AG04450 (cell line): ENCODE data around the gene HSH2D. TPM values are rescaled to one million over a fixed set of nuclear protein-coding genes. Genes with fewer than 3 reads are reported as not detected.
"Not testable (repeated sequence)": the region's sequence is repeated elsewhere in the genome, so short reads cannot be mapped to it uniquely, and the experiment has no call there.

Source experiments
- CTCF ChIA-PET: fragments of 300-600, 350-600 bp; formaldehyde crosslinking; extraction: SDS; loops from one replicate; lab custom pipeline; 2022; ENCODE audit warnings: antibody characterized with exemption, inconsistent platforms; lab: Charles Lee
- POLR2A ChIA-PET: fragments of 350-600 bp; formaldehyde crosslinking; extraction: SDS; loops from one replicate; lab custom pipeline; 2021; ENCODE audit warnings: antibody characterized with exemption, inconsistent platforms; lab: Yijun Ruan, JAX
- DNase-seq: peaks from one replicate; pipeline ENCODE4 v3.0.0-alpha.2; 2011; ENCODE audit warnings: low read depth, low spot score
- H3K27ac ChIP-seq: one replicate; pipeline ENCODE4 v1.5.1; 2012; ENCODE audit warnings: low read depth, low read length, control low read depth
- H3K27me3 ChIP-seq: one replicate; pipeline ENCODE4 v1.6.0; 2012; ENCODE audit warnings: low read length; ENCODE audit not compliant: control insufficient read depth, insufficient read depth
- H3K4me3 ChIP-seq: 2 replicates; pipeline ENCODE4 v1.5.1; 2011; ENCODE audit warnings: mild to moderate bottlenecking, low read depth, low read length, control low read depth
- H3K9me3 ChIP-seq: 2 replicates; pipeline ENCODE4 v1.5.1; 2012; ENCODE audit warnings: low read length; ENCODE audit not compliant: control insufficient read depth, insufficient read depth
- polyA plus RNA-seq: library from polyadenylated mRNA; depleted of rRNA; stranded (reverse); fragments of >200 nt; gene quantifications from 2 replicates; pipeline ENCODE4 v1.2.3, GENCODE V29; 2011
- TF ChIP-seq, protein P1 (sequence below): IDR thresholded peaks from 2 replicates; pipeline ENCODE4 v1.5.1; 2011; ENCODE audit warnings: low read depth, low read length, control low read depth, inconsistent platforms

HSH2D gene
- polyA plus RNA-seq, 1 experiment = not detected

DNA sequence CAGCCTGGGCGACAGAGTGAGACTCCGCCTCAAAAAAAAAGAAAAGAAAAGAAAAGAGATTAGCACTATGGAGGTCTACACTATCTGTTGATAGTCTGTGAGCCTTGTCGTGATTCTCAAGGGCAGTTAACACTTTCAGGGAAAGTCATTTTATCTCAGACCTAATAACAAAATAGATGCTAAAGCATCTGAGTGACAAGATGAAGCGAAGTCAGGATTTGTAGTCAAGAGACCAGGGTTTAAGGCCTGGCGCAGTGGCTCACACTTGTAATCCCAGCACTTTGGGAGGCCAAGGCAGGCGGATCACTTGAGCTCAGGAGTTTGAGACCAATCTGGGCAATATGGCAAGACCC lies 45.1 kb upstream of the HSH2D start:
- CTCF ChIA-PET = interaction anchor here (4.7 kb wide), 1 partner anchor 13 kb away, joined by 26 read pairs; the partner anchor contains the start of gene RAB8A
- POLR2A ChIA-PET = no interaction called here

DNA sequence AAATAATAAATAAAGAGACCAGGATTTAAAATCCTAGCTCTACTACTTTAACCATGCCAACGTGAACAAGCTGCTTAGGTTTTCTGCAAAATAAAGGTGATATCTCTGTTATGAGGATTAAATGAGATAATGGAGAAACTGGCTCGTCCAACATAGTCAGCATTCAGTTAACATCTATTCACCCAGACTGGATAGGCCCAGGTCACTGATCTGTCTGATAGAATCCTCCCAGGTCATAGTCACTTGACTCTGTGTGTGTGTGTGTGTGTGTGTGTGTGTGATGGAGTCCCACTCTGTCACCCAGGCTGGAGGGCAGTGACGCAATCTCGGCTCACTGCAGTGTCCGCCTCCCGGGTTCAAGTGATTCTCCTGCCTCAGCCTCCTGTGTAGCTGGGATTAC lies 44.7 kb upstream of the HSH2D start:
- POLR2A ChIA-PET = no interaction called here
- H3K9me3 ChIP-seq = no peaks in the 10 kb centered on the region
- no peak for DNase-seq
- no peaks in the 10 kb centered on the region for H3K27me3 ChIP-seq
- no peak overlapping the region for H3K4me3 ChIP-seq
- TF ChIP-seq, protein P1, sequence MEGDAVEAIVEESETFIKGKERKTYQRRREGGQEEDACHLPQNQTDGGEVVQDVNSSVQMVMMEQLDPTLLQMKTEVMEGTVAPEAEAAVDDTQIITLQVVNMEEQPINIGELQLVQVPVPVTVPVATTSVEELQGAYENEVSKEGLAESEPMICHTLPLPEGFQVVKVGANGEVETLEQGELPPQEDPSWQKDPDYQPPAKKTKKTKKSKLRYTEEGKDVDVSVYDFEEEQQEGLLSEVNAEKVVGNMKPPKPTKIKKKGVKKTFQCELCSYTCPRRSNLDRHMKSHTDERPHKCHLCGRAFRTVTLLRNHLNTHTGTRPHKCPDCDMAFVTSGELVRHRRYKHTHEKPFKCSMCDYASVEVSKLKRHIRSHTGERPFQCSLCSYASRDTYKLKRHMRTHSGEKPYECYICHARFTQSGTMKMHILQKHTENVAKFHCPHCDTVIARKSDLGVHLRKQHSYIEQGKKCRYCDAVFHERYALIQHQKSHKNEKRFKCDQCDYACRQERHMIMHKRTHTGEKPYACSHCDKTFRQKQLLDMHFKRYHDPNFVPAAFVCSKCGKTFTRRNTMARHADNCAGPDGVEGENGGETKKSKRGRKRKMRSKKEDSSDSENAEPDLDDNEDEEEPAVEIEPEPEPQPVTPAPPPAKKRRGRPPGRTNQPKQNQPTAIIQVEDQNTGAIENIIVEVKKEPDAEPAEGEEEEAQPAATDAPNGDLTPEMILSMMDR = no peak
- CTCF ChIA-PET = interaction anchor here (4.7 kb wide), 1 partner anchor 12 kb away, joined by 26 read pairs; the partner anchor contains the start of gene RAB8A
- no peak overlapping the region for H3K27ac ChIP-seq

More for the DNA sequence above, 45.1 kb upstream of the HSH2D start:
- Histone ChIP-seq H3K27ac (no peak overlapping the region), H3K9me3 (no peaks in the 10 kb centered on the region), H3K4me3 (no peak overlapping the region), H3K27me3 (no peaks in the 10 kb centered on the region)
- TF ChIP-seq, protein P1 = no peak
- no peak for DNase-seq

DNA sequence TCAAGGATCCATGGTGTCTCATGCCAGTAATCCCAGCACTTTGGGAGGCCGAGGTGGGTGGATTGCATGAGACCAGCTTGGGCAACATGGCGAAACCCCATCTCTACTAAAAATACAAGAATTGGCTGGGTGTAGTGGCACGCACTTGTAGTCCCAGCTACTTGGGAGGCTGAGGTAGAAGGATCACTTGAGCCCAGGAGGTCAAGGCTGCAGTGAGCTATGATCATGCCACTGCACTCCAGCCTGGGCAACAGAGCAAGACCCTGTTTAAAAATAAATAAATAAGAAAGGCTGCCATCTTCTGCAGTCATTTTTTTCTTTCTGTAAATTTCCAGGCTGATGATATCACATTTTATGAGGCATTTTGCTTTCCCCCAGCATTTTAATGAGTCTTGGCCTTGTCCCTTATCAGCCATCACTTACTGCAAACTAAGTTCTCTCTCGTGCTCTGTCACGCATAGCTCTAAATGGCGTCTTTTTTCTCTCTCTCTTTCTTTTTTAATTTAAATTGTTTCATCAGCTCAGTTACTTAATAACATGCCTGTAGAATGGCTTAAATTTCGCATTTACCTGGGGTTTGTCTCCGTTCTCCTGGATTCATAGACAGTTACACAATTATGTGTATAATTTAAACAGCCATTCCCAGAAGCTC lies 44.0 kb upstream of the HSH2D start:
- H3K9me3 ChIP-seq, DNase-seq, H3K4me3 ChIP-seq, H3K27ac ChIP-seq, H3K27me3 ChIP-seq: not testable (repeated sequence)
- ChIA-PET CTCF (interaction anchor here (0.6 to 4.7 kb wide), 2 partner anchors 12 to 54 kb away, joined by 4 to 26 read pairs; partner anchors contain the start of gene RAB8A), POLR2A (interaction anchor here (1.1 kb wide), 1 partner anchor 21 kb away, joined by 3 read pairs; no protein-coding TSS in a partner anchor)

DNA sequence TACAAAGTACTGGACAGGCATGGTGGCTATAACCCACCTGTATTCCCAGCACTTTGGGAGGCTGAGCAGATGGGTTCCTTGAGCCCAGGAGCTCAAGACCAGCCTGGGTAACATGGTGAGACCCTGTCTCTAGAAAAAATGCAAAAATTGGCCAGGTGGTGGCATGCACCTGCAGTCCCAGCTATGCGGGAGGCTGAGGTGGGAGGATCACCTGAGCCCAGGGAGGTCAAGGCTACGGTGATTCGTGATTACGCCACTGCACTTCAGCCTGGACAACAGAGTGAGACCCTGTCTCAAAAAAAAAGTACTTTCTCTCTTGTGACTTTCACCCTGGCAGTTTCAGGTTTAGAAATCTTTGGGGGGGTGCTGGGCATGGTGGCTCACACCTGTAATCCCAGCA lies 43.0 kb upstream of the HSH2D start:
- Histone ChIP-seq H3K4me3 (no peak overlapping the region), H3K27me3 (no peaks in the 10 kb centered on the region), H3K27ac (no peak overlapping the region), H3K9me3 (no peaks in the 10 kb centered on the region)
- DNase-seq = no peak
- TF ChIP-seq, protein P1 = no peak
- ChIA-PET POLR2A (interaction anchor here (0.6 to 1.0 kb wide), 2 partner anchors 10 to 191 kb away, joined by 3 to 5 read pairs; no protein-coding TSS in a partner anchor), CTCF (no interaction called here)

DNA sequence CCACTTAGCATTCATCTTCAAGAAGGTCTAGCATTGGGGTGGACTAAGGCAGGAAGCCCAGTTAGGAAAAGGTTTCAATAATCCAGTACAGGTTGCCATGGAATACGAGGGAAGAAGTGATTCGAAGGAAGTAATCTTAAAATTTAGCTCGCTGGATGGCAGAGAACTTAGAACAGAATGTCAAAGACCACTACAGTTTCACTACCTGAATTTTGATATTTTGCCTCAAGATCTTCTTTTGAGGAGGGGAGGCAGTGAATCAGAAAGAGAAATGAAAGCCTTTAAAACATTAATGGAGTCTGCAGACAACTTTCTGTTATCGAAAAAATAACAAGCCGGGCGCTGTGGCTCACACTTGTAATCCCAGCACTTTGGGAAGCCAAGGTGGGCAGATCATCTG lies 38.8 kb upstream of the HSH2D start:
- H3K27me3 ChIP-seq = no peaks in the 10 kb centered on the region
- H3K4me3 ChIP-seq = no peak overlapping the region
- TF ChIP-seq, protein P1 = no peak
- POLR2A ChIA-PET = interaction anchor here (0.6 to 2.0 kb wide), 3 partner anchors 10 to 67 kb away, joined by 3 to 8 read pairs (median 5); no protein-coding TSS in a partner anchor
- DNase-seq = no peak
- no peaks in the 10 kb centered on the region for H3K9me3 ChIP-seq
- CTCF ChIA-PET = no interaction called here
- H3K27ac ChIP-seq = no peak overlapping the region
